Suppressor macrophage (primary cell): ENCODE measurements around the gene LLGL2.
"Not testable (repeated sequence)": the region's sequence is repeated elsewhere in the genome, so short reads cannot be mapped to it uniquely, and the experiment has no call there.

Experiments used
- DNase-seq, 4 experiments: peaks; one replicate each; pipeline ENCODE4 v3.0.0-alpha.2; 2020 to 2022

LLGL2 gene

DNA sequence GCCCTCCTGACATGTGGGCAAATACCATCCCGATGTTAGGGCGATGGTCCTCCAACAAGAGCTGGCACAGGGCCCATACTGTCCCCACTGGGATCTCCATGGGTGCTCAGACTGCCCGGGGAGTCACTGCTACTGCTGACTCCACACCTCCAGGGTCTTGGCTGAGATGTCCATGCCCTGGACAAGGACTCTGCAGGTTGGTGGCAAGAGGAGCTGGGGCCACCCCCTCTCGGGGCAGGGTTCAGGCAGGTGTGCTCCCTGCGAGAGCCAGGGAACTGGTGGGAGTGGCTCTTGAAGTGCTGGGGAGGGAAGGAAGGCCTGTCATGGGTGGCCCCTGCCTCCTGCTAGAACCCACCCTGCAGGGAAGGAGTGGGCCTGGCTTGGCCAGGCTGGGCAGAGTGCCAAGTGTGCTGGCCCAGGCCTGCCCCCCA is 16.6 kb upstream of the LLGL2 start:
- DNase-seq: no peak

DNA sequence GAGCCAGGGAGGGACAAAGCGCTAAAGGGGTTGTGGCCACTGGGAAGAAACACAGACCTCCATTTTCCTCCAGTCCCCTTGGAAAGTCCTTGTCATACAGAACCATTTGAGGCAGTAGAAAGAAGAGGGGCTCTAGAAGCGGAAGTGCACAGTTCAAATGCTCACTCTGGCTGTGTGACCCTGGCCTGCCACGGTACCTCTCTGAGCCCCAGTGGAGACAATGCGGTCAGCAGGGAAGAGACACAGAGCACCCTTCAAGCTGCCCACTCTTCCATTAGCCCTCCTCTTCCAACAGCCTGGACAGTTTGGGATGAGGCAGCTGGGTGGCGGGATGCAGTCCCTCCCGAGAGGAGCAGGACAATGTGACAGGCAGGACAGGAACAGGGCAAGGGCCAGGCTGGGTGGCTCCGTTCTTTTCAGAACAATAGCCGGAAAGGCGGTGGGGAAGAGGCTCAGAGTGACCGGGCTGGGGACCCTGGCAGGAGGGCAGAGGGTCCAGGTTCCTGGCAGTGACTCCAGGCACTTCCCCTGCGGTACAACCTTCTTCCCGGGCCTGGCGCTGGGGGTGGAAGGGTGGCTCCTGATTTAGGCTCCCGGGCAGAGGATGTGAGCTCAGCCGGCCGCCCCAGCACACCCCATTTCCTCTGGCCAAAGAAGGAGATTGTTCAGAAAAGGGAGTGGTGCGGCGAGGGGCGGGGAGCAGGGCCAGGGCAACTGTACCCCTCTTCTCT is 15.8 kb upstream of the LLGL2 start:
- DNase-seq: no peak

DNA sequence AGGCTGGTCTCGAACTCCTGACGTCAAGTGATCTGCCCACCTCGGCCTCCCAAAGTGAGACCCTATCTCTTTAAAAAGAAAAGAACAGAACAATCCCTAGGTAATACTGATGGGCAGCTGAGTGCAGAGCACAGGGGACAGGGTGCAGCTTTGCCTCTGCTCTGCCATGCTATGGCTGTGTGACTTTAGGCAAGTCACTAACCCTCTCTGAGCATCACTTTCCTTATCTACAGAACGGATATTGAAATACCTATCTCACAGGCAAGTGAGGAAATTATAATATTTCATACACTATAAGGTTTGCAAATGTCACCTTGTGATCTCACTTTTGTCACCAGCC is 14.3 kb upstream of the LLGL2 start:
- no peak for DNase-seq

DNA sequence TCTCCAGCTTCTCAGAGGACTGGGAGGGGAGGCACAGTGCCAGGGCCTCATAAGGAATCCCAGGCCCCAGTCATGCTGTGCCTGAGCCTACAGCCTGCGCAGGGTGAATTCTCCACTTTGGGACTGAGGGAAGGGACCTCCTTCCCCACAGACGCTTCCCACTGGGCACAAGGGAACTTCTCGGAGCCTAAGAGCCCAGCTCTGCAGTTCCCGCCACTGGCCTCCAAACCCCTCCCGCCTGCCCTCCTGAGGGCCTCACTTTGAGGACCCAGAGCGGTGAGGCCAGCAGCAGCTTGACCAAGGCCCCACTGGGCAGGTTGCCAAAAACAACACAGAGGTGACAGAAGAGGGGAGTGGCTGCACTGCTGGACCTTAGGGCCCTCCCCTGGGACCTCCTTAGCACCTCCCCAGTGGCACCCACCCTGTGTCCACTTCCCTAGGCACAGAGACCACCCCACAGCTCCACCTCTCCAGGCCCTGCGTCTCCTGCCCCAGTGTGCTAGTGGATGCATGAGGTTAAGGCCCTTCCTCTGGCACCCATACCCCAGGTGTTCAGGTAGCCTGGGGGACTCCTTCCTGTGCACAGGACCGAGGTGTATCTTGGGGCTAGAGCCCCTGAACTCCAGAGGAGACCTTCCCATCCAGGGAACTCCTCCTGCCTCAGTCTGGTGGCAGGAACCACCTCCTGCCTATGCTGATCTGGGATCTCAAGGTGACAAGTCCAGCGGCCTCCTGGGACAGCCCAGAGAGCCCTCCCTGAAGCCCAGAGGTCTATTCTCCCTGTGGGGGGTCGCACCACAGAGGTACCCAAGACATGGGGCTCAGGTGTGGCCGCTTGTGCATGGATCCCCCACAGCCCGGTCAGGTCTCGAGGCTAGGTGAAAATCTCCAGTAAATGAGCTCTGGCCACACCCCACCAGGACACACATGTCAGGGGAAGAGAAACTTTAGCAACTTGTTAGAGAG is 13.6 kb upstream of the LLGL2 start:
- no peak for DNase-seq

DNA sequence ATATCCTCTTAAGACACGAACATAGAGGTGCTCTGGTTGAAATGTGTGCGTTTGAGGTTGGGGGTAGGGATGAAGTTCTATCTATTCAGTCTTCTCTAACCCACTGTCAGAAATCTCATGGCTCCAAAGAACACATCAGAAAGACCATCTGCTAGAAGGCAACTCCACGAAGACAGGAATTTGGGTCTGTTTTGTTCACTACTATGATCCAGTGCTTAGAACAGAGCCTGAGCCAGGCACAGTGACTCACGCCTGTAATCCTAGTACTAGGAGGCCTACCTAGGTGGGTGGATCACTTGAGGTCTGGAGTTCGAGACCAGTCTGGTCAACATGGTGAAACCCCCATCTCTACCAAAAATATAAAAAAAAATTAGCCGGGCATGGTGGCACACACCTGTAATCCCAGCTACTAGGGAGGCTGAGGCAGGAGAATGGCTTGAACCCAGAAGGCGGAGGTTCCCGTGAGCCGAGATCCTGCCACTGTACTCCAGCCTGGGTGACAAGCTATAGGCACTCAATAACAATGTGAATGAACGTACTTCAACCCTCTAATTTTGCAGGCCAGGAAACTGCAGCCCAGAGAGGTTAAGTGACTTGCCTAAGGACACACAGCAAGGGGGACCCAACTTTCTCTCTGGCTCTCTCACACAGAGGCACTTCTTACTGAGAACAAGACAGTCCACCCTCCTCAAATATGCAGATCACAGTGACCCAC is 12.4 kb upstream of the LLGL2 start:
- DNase-seq: no peak

DNA sequence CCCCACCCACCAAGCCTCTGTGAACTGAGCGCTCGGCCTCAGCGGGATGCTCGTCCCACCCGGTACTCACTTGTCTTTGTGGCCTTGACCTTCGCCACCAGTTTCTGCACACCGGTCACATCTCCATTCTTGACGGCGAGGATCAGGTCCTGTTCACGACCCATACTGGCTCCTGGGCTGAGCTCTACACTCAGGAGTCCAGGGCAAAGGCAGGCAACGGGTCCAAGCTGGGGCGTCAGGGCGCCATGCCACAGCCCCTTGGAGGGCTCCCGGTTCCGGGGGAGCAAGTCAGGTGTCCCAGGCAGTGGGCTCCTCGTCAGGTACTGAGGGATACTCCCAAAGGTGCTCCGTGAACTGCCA is 11.9 kb upstream of the LLGL2 start:
- DNase-seq: no peak

DNA sequence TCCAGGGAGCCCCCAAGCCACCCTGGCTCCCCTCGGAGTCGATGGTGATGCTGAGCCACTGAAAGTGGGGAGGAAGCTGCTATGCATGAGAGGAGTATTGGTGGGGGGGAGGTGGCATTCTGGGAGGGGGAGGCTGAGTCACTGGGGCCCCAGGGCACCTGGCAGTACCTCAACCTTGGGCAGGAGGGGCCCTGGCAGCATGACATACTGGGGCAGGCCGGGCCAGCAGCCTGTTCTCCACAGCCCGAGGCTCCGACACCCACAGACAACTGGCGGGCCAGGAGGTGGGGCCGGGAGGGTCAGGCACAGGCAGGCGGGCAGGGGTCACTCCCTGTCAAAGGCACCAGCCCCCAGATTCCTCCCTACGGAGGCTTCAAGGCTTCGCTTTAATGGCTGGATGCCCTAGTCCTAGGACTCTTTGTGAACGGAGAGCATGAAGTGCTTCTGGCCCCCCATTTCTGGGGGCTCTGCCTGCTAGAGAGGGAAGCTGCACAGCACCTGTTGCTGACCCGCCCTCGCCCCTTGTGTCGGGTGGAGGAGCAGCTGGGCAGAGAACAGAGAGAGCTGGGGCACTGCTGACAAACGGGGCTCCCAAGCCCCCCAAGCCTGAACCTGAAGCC is 11.1 kb upstream of the LLGL2 start:
- no peak for DNase-seq

DNA sequence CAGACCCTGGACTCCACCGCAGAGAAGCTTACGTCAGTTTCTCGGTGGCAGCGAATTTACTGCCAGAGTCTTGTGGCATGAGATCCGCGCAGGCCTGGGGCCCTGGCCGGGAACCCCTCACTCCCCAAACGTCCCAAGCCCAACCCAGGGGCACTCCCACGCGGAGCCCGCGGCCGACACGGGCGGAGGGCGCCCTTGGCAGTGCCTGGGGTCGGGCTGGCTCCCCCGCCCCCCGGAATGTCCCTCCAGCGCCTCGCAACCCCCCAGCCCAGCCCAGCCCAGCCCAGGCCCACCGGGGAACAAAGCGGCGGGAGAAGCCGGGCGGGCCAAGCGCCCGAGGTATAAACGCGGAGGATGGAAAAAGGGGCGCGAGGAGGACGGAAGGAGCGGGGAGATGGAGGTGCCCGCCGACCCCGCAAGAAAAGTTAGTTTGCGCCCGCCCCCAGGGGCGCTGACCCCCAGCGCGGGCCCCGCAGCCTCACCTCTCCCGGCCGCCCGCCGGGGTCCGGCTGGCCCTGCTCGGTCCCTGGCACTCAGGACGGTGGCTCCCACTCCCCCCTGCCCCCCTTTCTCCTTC is 10.5 kb upstream of the LLGL2 start:
- no peak for DNase-seq

DNA sequence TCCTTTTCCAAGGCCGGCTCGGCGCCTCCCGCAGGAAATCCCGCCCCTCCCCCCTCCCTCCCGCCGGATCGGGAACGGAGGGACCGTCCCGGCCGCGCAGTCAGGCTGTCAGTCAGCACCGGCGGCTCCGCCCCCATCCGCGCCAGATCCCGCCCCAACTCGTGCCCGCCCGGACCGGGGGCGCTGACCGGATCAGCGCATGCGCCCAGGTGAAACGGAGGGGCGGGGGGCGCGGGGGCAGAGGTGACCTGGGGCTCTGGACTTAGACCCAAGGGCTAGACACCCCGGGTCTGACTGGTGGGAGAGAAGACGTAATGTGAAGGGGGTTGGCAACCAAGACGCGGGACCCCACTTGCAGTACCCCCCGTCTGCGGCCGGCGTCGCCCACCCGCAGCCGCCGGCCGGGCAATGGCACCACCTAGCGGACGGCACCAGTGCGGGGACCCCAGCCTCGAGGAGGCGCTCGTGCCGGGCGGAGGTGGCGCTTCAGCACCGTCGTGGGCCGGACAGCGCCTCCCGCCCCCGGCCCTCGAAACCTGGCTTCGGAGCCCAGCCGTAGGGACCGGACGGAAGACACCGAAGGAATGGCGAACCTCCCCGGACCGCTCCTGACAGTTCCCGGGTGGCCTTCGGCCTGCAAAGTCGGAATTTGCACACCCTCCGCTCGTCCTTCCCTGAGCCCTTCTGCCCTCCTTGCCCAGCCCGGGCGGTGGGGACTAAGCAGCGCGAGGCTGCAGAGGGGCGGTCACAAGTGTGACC is 9.8 kb upstream of the LLGL2 start, which contains the start of gene CASKIN2:
TSS of gene CASKIN2 (minus strand) at position 42 of the 759 bp plus-strand sequence. CDS start 1,733 bp downstream, outside the sequence.
- DNase-seq: peak; percentile 74 to 90 (median 78)

DNA sequence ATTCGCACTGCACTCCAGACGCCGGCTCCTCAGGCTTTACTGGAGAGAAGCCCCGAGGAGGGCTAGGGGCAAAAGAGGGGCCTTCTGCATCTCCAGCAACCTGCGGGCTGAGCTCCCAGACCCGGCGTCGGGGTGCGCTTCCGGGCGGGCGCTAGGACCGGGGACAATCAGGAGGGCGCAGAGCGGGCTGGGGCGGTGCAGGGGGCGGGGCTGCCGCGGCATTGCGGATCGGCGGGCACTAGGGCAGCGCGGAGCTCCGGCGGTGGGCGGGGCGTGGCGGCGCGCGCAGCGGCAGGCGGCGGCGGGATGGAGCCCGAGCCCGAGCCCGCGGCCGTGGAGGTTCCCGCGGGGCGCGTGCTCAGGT is 9.3 kb upstream of the LLGL2 start, which contains the start of gene TSEN54:
TSS of gene TSEN54 (plus strand) at position 274 of the 364 bp plus-strand sequence. CDS start at position 307, 33 bp downstream.
- peak; percentile 90 to 97 (median 94) for DNase-seq

DNA sequence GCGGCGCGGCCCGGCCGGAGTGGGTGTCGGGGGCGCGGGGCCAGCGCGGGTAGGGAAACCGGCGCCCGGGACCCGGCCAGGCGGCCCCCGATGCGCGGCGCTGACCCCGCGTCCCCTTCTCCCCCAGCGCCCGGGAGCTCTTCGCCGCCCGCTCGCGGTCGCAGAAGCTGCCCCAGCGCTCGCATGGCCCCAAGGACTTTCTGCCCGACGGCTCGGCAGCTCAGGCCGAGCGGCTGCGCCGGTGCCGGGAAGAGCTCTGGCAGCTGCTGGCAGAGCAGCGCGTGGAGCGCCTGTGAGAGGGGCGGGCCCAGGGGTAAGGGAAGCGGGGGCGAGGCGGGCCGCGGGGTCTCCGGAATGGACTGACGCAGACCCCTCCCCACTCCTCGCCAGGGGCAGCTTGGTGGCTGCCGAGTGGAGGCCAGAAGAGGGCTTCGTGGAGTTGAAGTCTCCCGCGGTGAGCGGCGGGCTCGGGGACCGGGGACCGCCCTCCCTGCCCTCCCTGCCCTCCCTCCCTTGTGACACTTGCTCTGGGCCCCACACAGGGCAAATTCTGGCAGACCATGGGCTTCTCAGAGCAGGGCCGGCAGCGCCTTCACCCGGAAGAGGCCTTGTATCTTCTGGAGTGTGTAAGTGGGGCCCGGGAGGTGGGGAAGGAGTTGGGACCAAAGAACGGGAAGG is 8.7 kb upstream of the LLGL2 start:
- peak; percentile 22 to 56 (median 38) for DNase-seq

DNA sequence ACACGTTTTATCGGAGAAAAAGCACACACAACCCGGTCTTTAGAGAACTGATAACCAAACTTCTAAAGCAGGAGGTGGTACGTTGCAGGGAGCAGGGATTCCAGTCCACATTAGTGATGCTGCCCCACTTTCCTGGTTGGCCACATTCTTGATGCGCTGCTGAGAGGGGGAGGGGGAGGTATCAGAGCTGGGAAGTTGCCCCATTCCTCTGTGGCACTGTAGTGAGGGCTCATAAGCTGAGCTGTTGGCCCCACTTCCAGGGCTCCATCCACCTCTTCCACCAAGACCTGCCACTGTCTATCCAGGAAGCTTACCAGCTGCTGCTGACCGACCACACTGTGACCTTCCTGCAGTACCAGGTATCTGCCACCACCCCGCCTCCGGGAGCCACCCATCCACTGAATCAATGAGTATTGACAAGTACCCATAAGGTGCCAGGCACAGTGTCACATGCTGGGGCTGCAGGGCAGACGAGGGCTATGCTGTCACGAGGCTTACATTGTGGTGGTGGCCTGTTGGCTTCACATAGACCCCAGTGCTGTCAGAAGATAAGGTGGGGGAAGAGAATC is 8.1 kb upstream of the LLGL2 start:
- DNase-seq: no peak

DNA sequence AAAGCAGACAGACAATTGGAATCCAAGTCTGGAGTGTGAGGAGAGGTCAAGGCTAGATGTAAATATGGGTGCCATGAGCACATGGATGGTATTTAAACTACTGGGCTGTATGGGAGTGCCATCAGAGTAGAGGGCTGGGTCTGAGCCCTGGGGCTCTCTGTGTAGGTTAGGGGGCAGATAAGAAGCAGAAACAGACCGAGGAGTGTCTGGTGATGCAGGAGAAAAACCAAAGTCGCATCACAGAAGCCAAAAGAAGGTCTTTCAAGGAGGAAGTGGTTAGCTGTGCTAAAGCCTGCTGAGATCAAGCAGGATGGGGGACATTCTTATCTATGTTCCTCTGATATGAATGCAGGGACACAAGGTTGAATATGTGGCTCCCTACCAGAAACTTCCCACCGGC is 7.3 kb upstream of the LLGL2 start:
- DNase-seq: peak in 2 of 4 experiments; percentile 35 to 36

DNA sequence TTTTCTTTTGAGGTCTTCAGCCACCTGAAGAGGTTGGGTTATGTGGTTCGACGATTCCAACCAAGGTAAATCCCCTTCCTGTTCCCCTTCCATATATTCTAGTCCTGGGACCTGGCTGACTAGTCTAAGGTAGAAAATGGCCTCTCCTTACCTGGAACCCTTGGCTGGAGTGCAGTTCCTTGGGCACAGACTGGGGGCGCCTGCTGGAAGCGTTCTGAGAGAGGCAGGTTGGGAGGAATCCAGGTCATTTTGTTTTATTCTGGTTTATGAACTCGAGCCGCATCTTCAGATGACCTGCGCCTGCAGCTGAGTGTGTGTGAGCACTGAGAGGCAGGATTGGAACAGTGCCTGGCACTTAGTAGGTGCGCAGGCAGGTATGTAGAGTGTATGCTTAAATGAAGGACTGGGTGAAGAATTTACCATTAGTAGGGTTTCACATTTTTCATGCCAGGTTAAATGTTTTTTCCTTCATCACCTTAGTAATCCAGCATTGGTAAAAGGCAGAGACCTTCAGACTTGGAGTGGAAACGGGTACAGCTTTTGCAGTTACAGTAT is 6.4 kb upstream of the LLGL2 start:
- no peak for DNase-seq

DNA sequence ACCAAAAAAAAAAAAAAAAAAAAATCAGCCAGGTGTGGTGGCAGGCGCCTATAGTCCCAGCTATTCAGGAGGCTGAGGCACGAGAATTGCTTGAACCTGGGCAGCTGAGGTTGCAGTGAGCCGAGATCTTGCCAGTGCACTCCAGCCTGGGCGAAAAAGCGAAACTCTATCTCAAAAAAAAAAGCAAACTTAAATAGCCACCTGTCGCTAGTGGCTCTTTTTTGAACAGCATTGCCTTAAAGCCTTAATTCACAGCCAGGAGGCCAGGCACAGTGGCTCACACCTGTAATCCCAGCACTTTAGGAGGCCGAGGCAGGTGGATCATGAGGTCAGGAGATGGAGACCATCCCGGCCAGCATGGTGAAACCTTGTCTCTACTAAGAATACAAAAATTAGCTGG is 5.1 kb upstream of the LLGL2 start:
- not testable (repeated sequence) for DNase-seq

DNA sequence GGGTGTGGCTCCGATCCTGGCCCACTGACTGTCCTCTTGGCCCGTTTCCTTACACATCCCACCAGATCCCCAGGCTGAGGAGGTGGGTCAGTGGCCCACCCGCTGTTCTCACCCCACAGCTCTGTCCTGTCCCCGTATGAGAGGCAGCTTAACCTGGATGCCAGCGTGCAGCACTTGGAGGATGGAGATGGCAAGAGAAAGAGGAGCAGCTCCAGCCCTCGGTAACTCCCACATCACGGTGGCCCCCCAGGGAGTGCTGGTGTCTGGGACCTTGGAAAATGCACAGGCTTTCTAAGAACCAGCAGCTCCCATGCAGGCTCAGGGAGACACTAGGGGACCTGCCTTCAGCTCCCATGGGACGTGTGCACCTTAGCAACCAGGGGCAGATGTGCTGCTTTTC is 4.2 kb upstream of the LLGL2 start:
- no peak for DNase-seq

DNA sequence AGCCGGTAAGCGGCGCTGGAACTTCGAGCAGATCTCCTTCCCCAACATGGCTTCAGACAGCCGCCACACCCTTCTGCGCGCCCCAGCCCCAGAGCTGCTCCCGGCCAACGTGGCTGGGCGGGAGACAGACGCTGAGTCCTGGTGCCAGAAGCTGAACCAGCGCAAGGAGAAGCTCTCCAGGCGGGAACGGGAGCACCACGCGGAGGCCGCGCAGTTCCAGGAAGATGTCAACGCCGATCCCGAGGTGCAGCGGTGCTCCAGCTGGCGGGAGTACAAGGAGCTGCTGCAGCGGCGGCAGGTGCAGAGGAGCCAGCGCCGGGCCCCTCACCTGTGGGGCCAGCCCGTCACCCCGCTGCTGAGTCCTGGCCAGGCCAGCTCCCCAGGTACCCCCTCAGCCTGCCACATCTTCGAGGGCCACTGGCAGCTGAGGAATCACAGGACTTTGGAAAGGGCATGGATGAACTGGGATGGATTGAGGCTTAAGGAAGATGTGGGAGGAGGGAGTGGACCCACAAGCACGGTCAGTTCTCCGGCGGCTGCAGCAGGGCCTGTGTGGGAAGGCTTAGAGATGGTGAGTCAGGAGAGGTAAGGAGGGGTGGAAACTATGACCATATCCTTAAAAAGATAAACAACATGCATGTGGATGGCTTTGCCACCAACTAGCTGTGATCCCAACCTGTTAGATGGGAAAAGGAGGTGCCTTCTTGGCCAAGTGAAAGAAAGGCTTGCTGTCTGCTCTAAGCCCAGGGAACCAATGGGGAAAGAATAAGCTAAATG is 3.4 kb upstream of the LLGL2 start:
- no peak for DNase-seq

DNA sequence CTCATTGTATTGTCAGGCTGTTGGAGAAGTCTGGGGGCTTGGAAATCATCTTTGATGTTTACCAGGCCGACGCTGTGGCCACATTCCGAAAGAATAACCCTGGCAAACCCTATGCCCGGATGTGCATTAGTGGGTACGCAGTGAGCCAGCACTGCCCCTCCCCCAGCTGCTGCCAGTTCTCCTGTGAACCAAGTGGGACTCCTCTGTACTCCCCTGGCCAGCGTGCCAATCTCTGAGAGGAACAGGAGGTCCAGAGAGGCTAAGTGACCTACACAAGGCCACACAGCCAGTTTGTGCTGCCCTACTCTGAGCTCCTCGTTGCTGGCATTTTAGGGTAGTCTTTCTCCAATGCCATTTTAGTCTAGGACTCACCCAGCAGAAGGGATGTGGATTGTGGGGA is 1.9 kb upstream of the LLGL2 start:
- no peak for DNase-seq

DNA sequence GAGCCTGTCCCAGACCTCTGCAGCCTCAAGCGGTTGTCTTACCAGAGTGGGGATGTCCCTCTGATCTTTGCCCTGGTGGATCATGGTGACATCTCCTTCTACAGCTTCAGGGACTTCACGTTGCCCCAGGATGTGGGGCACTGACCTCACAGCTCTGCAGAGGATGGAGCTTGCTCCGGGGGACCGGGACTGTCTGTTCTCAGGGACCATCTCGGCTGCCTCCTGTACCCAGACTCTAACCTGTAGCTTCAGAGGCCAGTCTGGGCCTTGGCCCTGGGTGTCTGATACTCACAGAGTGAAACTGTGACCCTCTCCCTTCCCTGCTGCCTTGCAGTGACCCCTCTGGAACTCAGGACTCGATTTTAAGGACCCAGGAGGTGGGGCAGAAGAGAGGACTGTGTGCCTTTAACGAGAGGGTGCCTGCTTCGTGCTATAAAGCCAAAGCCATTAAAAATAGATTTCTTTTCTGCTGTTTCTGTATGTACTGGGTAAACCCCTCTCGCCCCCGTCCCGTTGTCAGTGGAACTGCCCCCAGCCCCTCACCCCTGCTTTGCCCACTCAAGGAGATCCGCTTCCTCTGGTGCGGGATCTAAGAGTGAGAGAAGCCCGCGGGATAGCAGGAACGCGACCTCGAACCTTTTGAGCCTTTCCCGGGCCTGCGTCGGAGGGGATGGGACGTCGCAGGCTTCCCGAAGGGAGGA is 1.1 kb upstream of the LLGL2 start:
- DNase-seq: no peak
